NB4 (cell line): ENCODE data around the gene MST1.

Experiments used
- CTCF ChIP-seq: IDR thresholded peaks from one replicate; pipeline ENCODE4 v1.5.1; 2012; ENCODE audit warnings: low read depth, low read length
- POLR2A ChIP-seq: IDR thresholded peaks from 2 replicates; pipeline ENCODE4 v1.6.1; 2011; ENCODE audit warnings: mild to moderate bottlenecking; ENCODE audit not compliant: insufficient read length; ENCODE audit errors: extremely low read depth

DNA sequence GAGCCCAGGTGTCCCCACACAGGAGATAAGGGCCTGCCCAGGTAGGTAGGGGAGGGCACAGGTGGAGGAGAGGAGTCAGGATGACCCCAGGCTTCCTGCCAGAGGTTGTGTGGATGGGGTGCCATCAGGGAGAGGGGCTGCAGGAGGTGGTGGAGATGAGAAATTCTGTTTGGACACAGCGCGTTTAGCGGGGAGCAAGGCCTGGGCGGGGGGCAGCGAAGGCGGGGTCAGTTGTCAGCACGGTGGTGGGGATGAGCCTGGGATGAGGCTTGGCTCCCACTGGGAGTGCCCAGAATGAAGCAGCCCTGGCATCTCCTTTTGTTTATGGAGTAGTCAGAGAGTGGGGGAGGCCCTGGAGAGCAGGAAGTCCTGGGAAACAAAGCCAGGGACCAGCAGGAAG lies 14.7 kb upstream of the MST1 start:
- TF ChIP-seq POLR2A (no peak), CTCF (no peak)
